HG03108 (cell line): ENCODE results near the gene LIM2.

Experiments used
- ATAC-seq: cut with Tn5 transposase; IDR thresholded peaks from one replicate; pipeline ENCODE4 v1.9.1; 2021; ENCODE audit warnings: moderate library complexity; ENCODE audit not compliant: unreplicated experiment

Gene LIM2

DNA sequence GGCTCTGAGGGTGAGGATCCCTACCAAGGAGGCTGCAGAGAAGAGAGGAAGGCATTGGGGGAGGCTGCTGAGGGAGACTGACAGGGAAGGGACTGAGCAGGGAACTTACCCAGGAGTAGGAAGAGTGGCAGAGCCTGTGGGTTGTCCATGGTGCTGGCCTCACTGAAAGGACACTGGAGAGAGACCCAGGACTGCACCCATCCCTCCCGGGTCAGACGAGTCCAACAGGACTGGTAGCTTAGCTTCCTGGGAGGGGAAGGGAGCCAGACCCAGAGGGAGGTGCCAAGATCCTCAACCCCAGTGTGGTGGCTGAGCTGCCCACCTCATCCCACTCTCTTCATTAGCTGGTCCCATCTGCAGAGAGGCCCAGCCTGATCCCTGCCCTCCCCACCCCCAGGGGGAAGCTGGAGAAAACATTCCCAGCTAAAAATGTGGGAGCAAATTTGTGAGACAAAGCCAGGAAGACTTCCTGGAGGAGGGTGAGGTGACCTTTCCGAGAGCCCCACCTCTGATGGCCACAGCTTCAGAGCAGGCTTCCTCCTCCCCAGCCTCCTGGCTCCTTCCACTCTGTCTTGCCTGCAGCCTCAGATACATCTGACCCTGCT is 45.7 kb downstream of the LIM2 start, which contains the start of gene VSIG10L:
Gene VSIG10L, minus strand, starts transcription at position 164 of the 605 bp plus-strand sequence. Its CDS starts 15 bp downstream, at position 149.
- no peak for ATAC-seq

DNA sequence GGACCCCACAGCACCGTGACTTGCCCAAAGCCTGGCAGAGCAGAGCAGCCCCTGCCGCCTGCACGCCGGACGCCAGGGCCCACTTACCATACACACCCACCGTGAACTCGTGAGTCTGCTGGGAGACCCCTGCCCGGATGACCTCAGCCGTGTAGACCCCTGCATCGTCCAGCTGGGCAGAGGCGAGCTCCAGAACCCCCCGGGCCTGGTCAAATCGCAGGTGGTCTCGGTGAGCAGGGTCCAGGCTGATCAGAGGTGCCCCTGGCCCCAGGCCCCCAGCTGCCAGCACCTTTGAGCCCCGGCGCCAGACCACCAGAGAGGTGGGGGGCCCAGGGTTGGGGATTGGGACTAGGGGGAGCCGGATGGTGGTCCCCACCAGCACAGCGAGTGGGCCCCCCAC is 46.7 kb downstream of the LIM2 start:
- ATAC-seq, result no peak

DNA sequence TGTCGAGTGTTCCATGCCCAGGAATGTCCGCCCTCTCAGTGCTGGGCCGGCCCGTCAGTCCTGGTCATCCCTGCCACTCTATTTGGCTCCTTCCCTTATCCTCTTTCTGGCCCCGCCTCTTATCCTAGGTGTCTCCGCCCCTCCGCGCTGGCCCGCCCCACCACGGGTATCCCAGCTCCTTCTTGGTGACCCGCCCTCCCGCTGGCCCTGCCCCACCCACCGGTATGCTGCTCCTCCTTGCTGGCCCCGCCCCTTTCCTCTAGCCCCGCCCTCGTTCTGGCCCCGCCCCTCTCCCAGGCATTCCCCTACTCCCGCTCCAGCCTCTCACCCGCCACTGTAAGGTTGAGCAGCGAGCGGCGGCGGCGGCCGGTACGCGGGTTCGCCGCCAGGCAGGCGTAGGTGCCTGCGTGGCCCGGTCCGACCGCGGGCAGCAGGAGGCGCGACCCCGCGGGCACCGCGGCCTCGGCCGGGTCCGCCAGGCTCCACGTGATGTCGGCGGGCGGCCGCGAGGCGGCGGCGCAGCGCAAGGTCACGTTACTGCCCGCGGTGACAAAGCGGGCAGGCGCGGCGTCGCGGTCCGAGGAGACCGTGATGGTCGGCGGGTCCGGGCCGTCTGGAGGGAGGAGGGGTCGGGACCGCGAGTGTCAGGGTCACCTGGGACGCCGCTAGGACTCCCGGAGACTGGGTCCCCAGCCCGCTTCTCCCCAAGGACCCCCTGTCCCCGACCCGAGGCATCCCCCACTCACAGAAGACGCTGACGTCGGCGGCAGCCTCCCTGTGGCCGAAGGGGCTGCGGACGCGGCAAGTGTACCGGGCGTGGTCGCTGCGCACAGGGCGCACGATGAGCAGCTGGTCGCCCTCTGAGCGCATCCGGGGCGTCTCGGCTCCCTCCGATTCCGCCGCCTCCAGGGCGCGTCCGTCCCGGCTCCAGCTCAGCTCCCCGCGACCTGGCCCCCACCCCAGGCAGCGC is 47.8 kb downstream of the LIM2 start:
- ATAC-seq, result peak; percentile 42

DNA sequence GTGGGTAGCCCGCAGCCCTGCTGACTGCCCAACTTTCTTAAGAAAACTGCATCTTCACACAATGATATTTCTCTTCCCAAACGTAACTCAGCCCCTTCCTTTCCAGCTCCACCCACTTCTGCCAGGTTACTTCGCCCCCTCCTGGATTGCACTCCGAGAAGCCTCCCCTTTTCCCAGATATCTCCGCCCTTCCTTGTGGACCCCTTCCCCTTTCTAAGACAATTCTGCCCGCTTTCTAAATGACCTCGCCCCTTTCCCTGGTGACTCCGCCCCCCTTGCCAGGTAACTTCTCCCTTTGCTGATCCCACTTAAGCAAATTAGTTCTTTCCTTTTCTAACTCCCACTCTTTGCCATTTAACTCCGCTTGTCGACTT is 48.5 kb downstream of the LIM2 start:
- no peak for ATAC-seq

DNA sequence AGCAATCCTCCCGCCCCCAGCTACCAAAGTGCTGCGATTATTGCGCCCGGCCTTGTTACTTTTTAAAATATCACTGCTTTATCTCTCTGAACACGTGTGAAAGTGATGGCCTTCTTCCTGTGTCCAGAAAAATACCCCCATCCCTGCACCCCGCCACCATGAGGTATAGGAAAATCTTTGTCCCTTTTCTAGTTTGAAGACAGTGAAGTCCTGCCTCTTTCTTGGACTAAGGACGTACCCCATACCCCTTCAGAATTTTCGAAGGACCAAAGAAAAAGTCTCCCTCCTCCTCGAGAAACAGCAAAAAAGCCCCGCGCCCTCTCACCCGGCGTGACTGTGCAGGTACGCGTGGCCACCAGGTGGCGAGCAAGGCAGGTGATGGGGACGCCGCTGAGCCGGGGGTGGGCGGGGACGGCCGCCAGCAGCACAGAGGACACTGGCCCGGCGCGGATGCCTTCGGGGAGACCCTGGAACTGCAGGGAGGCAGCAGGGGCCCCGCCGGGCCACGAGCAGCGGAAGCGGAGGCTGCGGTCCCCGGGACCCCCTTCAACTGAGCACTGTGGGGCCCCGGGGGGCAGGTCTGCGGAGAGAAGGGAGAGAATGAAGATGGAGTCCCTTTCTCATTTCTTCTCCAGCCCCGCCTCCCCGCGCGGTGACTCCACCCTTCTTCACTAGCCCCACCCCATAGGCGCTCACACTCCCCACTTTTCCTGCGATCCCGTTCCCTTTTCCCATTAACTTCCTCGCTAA is 49.0 kb downstream of the LIM2 start:
- peak; percentile 36 for ATAC-seq

DNA sequence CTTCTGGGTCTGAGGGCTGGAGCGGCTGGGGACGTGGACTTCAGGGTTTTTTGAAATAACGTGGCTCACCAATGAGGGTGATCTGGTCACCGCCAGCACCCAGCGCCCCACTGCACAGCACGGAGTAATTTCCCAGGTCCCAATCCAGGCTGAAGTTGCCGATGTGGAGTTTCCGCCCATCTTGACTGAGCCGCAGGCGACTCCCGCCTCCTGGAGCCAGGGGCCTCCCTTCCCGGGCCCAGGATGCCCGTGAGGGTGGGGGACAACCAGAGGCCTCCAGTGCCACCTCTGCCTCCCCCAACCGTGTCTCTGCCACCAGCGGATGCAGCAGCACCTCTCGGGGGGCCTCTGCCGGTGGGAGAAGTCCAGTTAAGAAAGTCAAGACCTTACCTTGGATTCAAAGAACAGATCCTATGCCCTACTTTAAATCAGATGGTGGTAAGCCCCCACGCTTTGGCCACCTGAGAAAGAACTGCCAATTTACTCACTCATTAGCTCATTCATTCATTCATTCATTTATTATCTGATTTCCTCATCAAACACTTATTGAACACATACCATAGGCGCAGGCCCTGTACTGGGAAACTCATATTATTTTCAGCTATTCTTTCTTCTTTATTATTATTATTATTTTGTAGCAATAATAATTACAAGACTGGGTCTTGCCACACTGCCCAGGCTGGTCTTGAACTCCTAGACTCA is 49.8 kb downstream of the LIM2 start:
- ATAC-seq, result no peak

DNA sequence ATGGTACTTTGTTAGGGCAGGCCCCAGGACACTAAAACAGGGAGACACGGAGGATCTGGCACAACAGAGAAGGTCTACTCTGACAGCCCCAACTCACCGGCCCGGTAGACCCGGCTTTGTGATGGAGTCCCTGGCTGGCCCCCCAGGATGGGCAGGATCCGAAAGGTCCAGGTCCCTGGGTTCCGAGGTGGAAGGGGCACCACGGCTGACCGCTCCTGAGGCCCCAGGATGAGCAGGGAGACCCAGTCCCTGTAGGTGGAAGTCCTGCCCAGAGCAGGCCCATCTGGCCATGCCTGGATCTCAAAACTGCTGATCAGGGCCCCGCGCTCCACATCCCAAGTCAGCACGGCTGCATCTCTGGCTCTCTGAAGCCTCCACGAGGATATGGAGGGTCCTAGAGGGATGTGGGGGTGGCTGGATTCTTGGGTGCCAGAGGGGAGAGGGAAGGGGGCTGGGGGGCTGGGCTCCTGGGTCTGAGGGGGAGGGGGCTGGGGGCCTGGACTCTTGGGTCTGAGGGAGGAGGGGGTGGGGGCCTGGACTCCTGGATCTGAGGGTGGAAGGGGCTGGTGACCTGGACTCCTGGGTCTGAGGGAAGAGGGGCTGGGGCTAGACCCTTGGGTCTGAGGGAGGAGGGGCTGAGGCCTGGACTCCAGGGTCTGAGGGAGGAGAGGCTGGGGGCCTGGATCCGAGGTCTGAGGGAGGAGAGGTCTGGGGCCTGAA is 50.5 kb downstream of the LIM2 start:
- no peak for ATAC-seq

DNA sequence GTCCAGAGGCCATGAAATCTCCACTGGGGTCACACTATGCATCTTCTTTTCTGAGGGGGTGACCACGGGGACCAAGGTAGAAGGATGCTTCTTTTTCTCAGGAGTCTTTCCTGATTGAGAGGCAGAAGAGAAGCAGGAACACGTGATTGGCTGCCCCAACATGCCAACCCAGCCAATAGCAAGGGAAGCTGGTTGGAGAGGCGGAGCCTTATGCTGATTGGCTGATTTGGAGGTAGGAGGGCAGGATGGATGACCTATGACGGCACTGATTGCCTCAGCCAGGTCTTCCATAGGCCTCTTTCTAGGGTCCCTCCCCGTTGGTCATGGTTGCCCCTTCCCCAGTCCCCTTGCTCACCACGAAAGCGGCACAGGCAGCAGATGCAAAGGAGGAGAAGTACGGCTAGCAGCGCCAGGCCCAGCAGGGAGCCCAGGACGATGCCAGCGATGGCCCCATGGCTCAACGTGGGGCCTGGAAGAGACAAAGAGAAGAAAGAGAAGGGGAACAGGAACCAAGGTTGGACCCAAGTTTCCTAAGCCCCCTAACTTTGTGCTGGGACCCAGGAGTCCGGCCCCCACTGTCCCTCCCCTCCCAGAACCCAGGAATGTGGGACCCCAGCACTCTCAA is 53.8 kb downstream of the LIM2 start:
- no peak for ATAC-seq

DNA sequence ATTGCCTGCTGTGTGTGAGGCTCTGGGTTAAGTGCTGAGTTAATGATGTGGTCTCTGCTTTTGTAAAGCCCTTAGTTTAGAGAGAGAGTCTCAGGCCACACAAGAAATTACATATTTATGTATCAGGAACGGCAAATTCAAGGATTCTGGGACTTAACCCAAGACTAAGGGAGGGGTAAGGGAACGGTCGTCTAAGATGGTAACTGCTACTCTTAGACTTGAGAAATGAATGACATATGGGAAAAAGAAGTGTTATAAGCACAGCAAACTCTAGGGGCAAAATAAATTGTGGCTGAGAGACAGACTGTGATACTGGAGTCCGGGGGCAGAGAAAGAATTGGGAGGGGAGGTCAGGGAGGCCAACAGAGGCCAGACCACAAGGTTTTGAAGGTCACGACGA is 56.1 kb downstream of the LIM2 start:
- ATAC-seq, result no peak

DNA sequence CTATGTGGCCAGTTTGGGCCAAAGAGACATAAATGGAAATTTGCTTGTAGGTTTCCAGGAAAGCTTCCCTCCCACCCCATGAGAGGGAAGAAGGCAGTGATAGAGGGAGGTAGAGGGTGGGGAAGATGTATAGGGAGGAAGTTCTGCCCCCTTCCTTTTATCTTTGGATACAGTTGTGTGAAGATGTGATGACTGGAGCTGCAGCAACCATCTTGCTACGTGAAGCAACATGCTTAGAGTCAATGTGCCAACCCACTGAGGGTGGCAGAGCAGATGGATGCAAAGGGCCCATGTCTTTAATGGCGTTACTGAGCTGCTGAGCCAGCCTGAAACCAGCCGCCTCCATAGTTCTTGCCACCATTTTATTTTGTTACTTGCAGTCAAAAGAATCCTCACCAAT is 56.6 kb downstream of the LIM2 start:
- ATAC-seq, result no peak

DNA sequence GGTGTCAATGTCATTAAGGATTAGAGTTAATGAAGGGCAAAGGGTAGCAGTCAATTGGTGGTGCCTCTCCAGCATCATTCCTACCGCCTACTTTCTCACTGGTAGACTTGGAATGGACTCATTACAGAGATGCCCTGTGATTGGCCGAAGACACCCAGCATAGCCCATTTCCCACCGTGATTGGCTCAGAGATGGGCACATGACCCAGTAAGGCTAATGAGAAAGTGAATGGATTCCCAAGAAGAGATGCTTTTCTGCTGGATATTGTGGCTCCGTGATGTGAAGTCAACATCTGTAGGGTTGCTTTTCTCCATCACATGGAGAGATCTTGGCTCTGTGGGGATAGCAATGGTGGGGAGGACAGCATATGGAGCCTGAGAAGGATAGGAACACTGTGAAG is 57.4 kb downstream of the LIM2 start:
- ATAC-seq, result no peak
